Upper lobe of left lung (tissue), 4 donors: ENCODE data around the gene PLSCR1.

Experiments
- CTCF ChIP-seq, 6 experiments: fragments of 450-650 bp in 4 of 6; fragments of 200-600 bp in 2 of 6; sonication (generic) in 2 of 6; IDR thresholded peaks; one replicate each; pipeline ENCODE4 v1.5.1; 2016 to 2019; ENCODE audit warnings: antibody characterized with exemption in 6 of 6
- EP300 ChIP-seq, 4 donors: sonication (generic); formaldehyde crosslinking; IDR thresholded peaks; one replicate each; pipeline ENCODE4 v1.5.1; 2017; ENCODE audit warnings: antibody characterized with exemption in 4 of 4, control low read depth in 2 of 4
- POLR2A ChIP-seq, 4 donors: fragments of 450-650 bp; IDR thresholded peaks; one replicate each; pipeline ENCODE4 v1.5.1; 2016 to 2017; ENCODE audit warnings: antibody characterized with exemption in 4 of 4, mild to moderate bottlenecking in 2 of 4
- POLR2AphosphoS5 ChIP-seq, 2 donors: sonication (generic); formaldehyde crosslinking; IDR thresholded peaks; one replicate each; pipeline ENCODE4 v1.5.1; 2017; ENCODE audit warnings: antibody characterized with exemption in 2 of 2

- TF ChIP-seq CTCF (IDR thresholded peaks at IDR 0.05) (no peak), POLR2A (IDR thresholded peaks at IDR 0.05) (no peak), EP300 (IDR thresholded peaks at IDR 0.05) (no peak), POLR2AphosphoS5 (IDR thresholded peaks at IDR 0.05) (no peak)
These were observed 19.4 kb downstream of the PLSCR1 start for GRCh38 chr3:146524961-146525360.
